T follicular helper cell (primary cell): ENCODE measurements around the gene LOXL1.
A peak's percentile ranks its signal among the peaks of the same experiment; 100 is the strongest.

Experiments used
- DNase-seq: peaks from one replicate; pipeline ENCODE4 v3.0.0-alpha.2; 2020; ENCODE audit warnings: low read depth

LOXL1 gene

GRCh38 chr15:73994413-73994883, 68.2 kb downstream of the LOXL1 start, which contains the start of gene PML:
Gene PML (plus strand): TSS chr15:73994716. CDS start chr15:73994813, 97 bp downstream.
- DNase-seq: peak; percentile 82

- DNase-seq: no peak
These were observed 68.8 kb downstream of the LOXL1 start for GRCh38 chr15:73994912-73995622.

GRCh38 chr15:73996267-73996666, 70.0 kb downstream of the LOXL1 start:
- no peak for DNase-seq

- DNase-seq: no peak
These were observed 70.7 kb downstream of the LOXL1 start for GRCh38 chr15:73996939-73997338.

GRCh38 chr15:73997986-73998385, 71.7 kb downstream of the LOXL1 start:
- no peak for DNase-seq
